ENCODE data around the gene IFT122.
"Not testable (repeated sequence)": the region's sequence is repeated elsewhere in the genome, so short reads cannot be mapped to it uniquely, and the experiment has no call there.

Gene IFT122

GRCh38 chr3:129524081-129524480 lies 84.1 kb downstream of the IFT122 start:
- DNase-seq: no peak

- no peak for DNase-seq
These were observed 85.4 kb downstream of the IFT122 start for GRCh38 chr3:129525341-129525968.

GRCh38 chr3:129526121-129526900 lies 86.3 kb downstream of the IFT122 start:
- DNase-seq: no peak

- no peak for DNase-seq
These were observed 87.2 kb downstream of the IFT122 start for GRCh38 chr3:129527262-129527661.

- DNase-seq: no peak
These were observed 88.6 kb downstream of the IFT122 start, which contains the start of gene RHO for GRCh38 chr3:129528589-129529100. Gene RHO, plus strand, starts transcription at chr3:129528639. Its CDS starts 95 bp downstream, at chr3:129528734.

- DNase-seq: no peak
These were observed 89.6 kb downstream of the IFT122 start for GRCh38 chr3:129529436-129530210.

GRCh38 chr3:129530251-129530791 lies 90.3 kb downstream of the IFT122 start:
- DNase-seq: no peak

GRCh38 chr3:129530821-129531220 lies 90.8 kb downstream of the IFT122 start:
- no peak for DNase-seq

GRCh38 chr3:129531699-129532098 lies 91.7 kb downstream of the IFT122 start:
- DNase-seq: no peak

- DNase-seq: no peak
These were observed 92.2 kb downstream of the IFT122 start for GRCh38 chr3:129532261-129532660.

- DNase-seq: no peak
These were observed 93.4 kb downstream of the IFT122 start for GRCh38 chr3:129533406-129533805.

- no peak for DNase-seq
These were observed 94.5 kb downstream of the IFT122 start for GRCh38 chr3:129534428-129535027.

- DNase-seq: no peak
These were observed 95.1 kb downstream of the IFT122 start for GRCh38 chr3:129535075-129535474.

- DNase-seq: no peak
These were observed 96.3 kb downstream of the IFT122 start for GRCh38 chr3:129536374-129536667.

- DNase-seq: no peak
These were observed 96.8 kb downstream of the IFT122 start for GRCh38 chr3:129536804-129537203.

- DNase-seq: no peak
These were observed 99.2 kb downstream of the IFT122 start for GRCh38 chr3:129539206-129539605.

- no peak for DNase-seq
These were observed 100.9 kb downstream of the IFT122 start for GRCh38 chr3:129540776-129541516.

- no peak for DNase-seq
These were observed 102.7 kb downstream of the IFT122 start for GRCh38 chr3:129542747-129543146.

GRCh38 chr3:129543156-129543790 lies 103.2 kb downstream of the IFT122 start, which contains the start of gene H1-8:
Gene H1-8, plus strand, starts transcription at chr3:129543175. Its CDS starts 44 bp downstream, at chr3:129543219.
- no peak for DNase-seq

- no peak for DNase-seq
These were observed 104.0 kb downstream of the IFT122 start for GRCh38 chr3:129543999-129544398.

- DNase-seq: not testable (repeated sequence)
These were observed 105.9 kb downstream of the IFT122 start for GRCh38 chr3:129545951-129546350.

- no peak for DNase-seq
These were observed 107.2 kb downstream of the IFT122 start for GRCh38 chr3:129547241-129547640.
